Breast epithelium (tissue), 4 donors: ENCODE data around the gene RSPH10B. TPM values are rescaled to one million over a fixed set of nuclear protein-coding genes. Genes with fewer than 3 reads are reported as not detected.
A peak's percentile ranks its signal among the peaks of the same experiment; 100 is the strongest.
"Not testable (repeated sequence)": the region's sequence is repeated elsewhere in the genome, so short reads cannot be mapped to it uniquely, and the experiment has no call there.

Experiments used
- DNase-seq, 2 donors: peaks; one replicate each; pipeline ENCODE4 v3.0.0-alpha.2; 2019; ENCODE audit warnings: low spot score in 2 of 2
- H3K27ac ChIP-seq, 2 donors: fragments of 200-600 bp; sonication (generic) in 1 of 2; one replicate each; pipeline ENCODE4 v1.5.1; 2016 to 2019; ENCODE audit warnings: mild to moderate bottlenecking in 1 of 2
- H3K27me3 ChIP-seq, 2 donors: fragments of 200-600 bp; sonication (generic) in 1 of 2; one replicate each; pipeline versions ENCODE4 v1.5.1 to v1.6.0; 2017 to 2019; ENCODE audit warnings: control low read depth in 1 of 2, mild to moderate bottlenecking in 1 of 2
- H3K36me3 ChIP-seq: fragments of 200-600 bp; one replicate; pipeline ENCODE4 v1.5.1; 2019
- H3K4me1 ChIP-seq, 2 donors: fragments of 200-600 bp; sonication (generic); one replicate each; pipeline ENCODE4 v1.5.1; 2016 to 2019; ENCODE audit warnings: control low read depth in 1 of 2
- H3K4me3 ChIP-seq, 3 donors: fragments of 200-600 bp; sonication (generic); 1 replicate in 2 of 3; 2 replicates in 1 of 3; pipeline ENCODE4 v1.5.1; 2016 to 2019; ENCODE audit warnings: mild to moderate bottlenecking in 3 of 3, moderate library complexity in 2 of 3
- H3K9me3 ChIP-seq, 2 donors: fragments of 200-600 bp; sonication (generic) in 1 of 2; one replicate each; pipeline ENCODE4 v1.5.1; 2016 to 2019; ENCODE audit warnings: control low read depth in 1 of 2
- intact Hi-C: fragments of 100-400 bp; cut with DNase I; formaldehyde crosslinking; loops from one replicate; pipeline ENCODE4 v1.15.1; 2023; ENCODE audit warnings: low total_unique reads
- total RNA-seq, 3 donors: library from RNA; depleted of rRNA; stranded (reverse); fragments of >200 nt; gene quantifications; one replicate each; pipeline ENCODE4 v1.1.0, GENCODE V29; 2016

The RSPH10B gene
- total RNA-seq, 3 donors from 2014 or later = 0.15 to 0.33 (median 0.16) TPM

DNA sequence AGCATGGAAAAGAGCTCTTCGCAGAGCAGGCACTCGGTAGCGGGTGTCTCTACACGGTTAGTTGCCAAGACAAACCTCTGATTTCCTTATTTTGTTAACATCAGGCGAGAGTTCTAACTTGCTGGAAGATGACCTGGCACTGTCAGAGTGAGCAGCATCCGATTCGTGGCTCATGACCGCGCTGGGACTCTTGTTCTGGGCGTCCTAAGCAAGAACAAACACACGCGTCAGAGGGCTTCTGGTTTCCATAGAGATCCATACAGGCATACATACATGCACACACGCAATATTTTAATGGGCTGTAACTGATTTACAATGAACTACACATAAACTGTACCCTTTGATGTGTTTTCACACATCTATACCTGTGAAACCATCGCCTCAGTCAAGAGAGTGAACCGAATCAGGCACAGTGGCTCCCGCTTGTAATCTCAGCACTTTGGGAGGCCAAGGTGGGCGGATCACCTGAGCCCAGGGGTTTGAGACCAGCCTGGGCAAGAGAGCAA is 35.5 kb downstream of the RSPH10B start:
- DNase-seq, H3K4me1 ChIP-seq, H3K27ac ChIP-seq, H3K36me3 ChIP-seq, H3K27me3 ChIP-seq, intact Hi-C loops, H3K9me3 ChIP-seq, H3K4me3 ChIP-seq: not testable (repeated sequence)

- intact Hi-C loops, H3K4me1 ChIP-seq, H3K4me3 ChIP-seq, H3K27ac ChIP-seq, H3K36me3 ChIP-seq, DNase-seq, H3K27me3 ChIP-seq, H3K9me3 ChIP-seq: not testable (repeated sequence)
Measured at GRCh38 chr7:5931905-5932644, 38.4 kb downstream of the RSPH10B start.

DNA sequence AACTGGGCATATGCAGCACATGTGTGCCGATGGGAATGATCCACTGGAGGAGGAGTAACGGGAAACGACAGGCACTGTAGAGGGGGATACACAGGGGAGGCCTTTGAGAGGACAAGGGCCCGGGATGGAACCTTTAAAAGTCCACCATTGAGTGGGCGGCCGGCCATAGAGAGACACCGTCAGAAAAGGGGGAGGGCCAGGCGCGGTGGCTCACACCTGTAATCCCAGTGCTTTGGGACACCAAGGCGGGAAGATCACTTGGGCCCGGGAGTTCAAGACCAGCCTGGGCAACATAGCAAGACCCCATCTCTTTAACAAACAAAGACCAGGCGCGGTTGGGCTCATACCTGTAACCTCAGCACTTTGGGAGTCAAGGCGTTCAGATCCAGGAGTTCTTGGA is 39.2 kb downstream of the RSPH10B start:
- H3K27me3 ChIP-seq, intact Hi-C loops, H3K4me3 ChIP-seq, H3K4me1 ChIP-seq, H3K27ac ChIP-seq, H3K36me3 ChIP-seq, H3K9me3 ChIP-seq: not testable (repeated sequence)
- DNase-seq = peak in 1 of 2 donors; percentile 51

GRCh38 chr7:5930290-5930689 is 40.2 kb downstream of the RSPH10B start:
- H3K27me3 ChIP-seq, intact Hi-C loops, DNase-seq, H3K9me3 ChIP-seq, H3K36me3 ChIP-seq, H3K27ac ChIP-seq, H3K4me1 ChIP-seq, H3K4me3 ChIP-seq: not testable (repeated sequence)

- DNase-seq, H3K9me3 ChIP-seq, H3K4me3 ChIP-seq, H3K4me1 ChIP-seq, H3K36me3 ChIP-seq, H3K27ac ChIP-seq, H3K27me3 ChIP-seq, intact Hi-C loops: not testable (repeated sequence)
Measured at GRCh38 chr7:5926263-5926870, 44.1 kb downstream of the RSPH10B start.

DNA sequence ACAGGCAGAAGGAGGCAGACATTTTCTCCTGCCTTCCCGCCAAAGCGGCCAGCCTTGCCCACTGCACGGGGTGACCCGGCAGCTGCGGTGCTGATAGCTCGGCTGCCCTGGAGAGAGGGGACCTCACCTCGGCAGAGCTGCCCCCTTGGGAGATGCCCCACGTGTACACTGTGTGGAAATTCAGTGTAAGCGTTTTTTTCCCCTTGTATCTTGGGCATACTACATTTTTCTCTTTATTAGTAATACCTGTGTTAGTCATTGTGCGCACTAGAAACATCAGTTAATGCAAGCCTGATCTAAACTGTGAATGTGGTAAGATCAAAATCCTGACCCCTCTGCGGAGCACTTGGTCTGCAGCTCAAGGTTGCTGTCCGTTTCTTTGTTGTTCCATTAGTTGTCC is 45.9 kb downstream of the RSPH10B start:
- H3K9me3 ChIP-seq, H3K4me3 ChIP-seq, DNase-seq, H3K27ac ChIP-seq, intact Hi-C loops, H3K27me3 ChIP-seq, H3K4me1 ChIP-seq, H3K36me3 ChIP-seq: not testable (repeated sequence)

DNA sequence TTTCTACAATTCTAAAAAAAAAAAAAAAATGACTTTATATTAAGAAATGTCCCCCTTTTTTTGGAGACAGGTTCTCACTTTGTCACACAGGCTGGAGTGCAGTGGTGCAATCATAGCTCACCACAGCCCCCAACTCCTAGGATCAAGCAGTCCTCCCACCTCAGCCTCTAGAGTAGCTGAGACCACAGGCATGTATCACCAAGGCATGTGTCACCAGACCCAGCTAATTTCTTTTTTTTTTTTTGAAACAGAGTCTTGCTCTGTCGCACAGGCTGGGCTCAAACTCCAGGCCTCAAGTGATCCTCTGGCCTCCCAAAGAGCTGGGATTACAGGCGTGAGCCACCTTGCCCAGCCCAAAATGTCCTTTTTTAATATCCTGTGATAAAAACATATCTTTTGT is 46.3 kb downstream of the RSPH10B start:
- intact Hi-C loops, DNase-seq, H3K27ac ChIP-seq, H3K9me3 ChIP-seq, H3K4me1 ChIP-seq, H3K27me3 ChIP-seq, H3K4me3 ChIP-seq, H3K36me3 ChIP-seq: not testable (repeated sequence)

DNA sequence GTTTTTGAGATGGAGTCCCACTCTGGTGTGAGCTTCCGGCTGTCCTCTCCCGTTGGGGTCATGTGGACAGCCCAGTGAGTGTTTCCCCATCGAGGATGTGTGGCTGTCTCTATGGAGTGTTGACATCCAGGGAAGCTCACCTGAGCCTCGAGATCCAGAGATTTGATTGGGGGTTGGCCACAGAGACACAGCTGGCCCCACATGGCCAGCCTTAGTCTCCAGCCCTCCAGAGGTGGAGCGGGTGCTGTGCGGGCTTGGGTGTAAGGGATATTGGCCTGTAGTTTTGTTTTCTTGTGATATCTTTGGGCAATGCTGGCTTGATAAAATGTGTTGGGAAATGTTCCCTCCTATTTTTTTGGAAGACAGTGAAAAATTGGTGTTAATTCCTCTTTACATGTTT is 54.0 kb downstream of the RSPH10B start:
- intact Hi-C loops, H3K27me3 ChIP-seq, DNase-seq, H3K36me3 ChIP-seq, H3K9me3 ChIP-seq, H3K4me3 ChIP-seq, H3K4me1 ChIP-seq, H3K27ac ChIP-seq: not testable (repeated sequence)

DNA sequence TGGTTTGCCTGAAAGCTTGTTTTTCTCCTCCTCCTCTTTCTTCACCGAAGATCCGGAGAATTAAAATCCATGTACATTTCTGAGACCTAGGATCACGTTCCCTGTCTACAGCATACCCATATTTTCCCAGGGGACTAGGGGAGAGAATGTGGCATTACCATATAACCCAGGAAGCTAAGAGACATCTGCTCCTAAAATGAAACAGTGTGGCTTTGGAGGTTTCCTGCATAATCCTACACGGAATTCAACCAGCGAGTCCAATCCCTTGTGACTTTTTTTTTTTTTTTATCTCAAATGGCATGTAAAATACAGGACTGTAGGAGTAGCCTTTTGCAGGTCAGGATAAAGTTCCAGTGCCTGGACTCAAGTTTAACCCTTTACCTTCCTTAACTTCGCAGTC is 61.7 kb downstream of the RSPH10B start:
- H3K27me3 ChIP-seq, H3K4me3 ChIP-seq, DNase-seq, intact Hi-C loops, H3K9me3 ChIP-seq, H3K27ac ChIP-seq, H3K36me3 ChIP-seq, H3K4me1 ChIP-seq: not testable (repeated sequence)

- H3K36me3 ChIP-seq, H3K4me1 ChIP-seq, intact Hi-C loops, H3K27ac ChIP-seq, H3K4me3 ChIP-seq, H3K27me3 ChIP-seq, H3K9me3 ChIP-seq, DNase-seq: not testable (repeated sequence)
Measured at GRCh38 chr7:5904726-5905125, 65.8 kb downstream of the RSPH10B start.

DNA sequence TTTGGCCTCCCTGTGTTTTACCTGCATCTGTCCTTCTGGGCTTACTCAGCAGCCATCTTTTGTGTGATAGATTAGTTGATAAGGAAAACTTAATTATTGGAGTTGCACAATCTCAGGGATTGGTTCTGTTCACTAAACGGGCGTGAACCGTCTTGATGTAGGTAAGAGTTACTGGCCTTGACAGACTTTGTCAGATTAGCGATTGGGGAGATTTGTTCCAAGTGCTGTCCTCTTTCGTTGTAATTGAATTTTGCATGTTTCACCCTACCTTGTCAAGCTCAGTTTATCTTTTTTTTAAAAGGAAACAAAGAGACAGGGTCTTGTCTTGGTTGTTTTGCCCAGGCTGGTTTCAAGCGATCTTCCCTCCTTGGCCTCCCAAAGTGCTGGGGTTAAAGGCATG is 67.5 kb downstream of the RSPH10B start:
- intact Hi-C loops, H3K36me3 ChIP-seq, H3K27ac ChIP-seq, H3K9me3 ChIP-seq, H3K4me1 ChIP-seq, H3K27me3 ChIP-seq, H3K4me3 ChIP-seq, DNase-seq: not testable (repeated sequence)
